Kidney (tissue), 14 donors: ENCODE data around the gene NUB1. TPM values are rescaled to one million over a fixed set of nuclear protein-coding genes. Genes with fewer than 3 reads are reported as not detected.

ENCODE experiments used
- DNase-seq, 5 donors: peaks; one replicate each; pipeline ENCODE4 v3.0.0-alpha.2; 2013 to 2020
- FAIRE-seq: peaks from 2 replicates; lab custom pipeline; 2012; peaks lifted over from hg19 to GRCh38; lab: Jason Lieb, UNC
- H3K27ac ChIP-seq, 2 donors: one replicate each; pipeline ENCODE4 v1.7.0; 2013; ENCODE audit warnings: low read depth in 2 of 2, low read length in 2 of 2, inconsistent platforms in 1 of 2
- H3K27me3 ChIP-seq: one replicate; pipeline ENCODE4 v1.7.1; 2013; ENCODE audit warnings: low read length, inconsistent platforms; ENCODE audit not compliant: control insufficient read depth, insufficient read depth
- H3K36me3 ChIP-seq, 3 donors: one replicate each; pipeline versions ENCODE4 v1.7.0 to v1.7.1; 2013; ENCODE audit warnings: low read length in 3 of 3, control low read depth in 1 of 3, inconsistent platforms in 1 of 3; ENCODE audit not compliant: insufficient read depth in 3 of 3, control insufficient read depth in 2 of 3
- H3K4me1 ChIP-seq, 3 donors: one replicate each; pipeline versions ENCODE4 v1.7.0 to v1.7.1; 2013; ENCODE audit warnings: low read length in 3 of 3, inconsistent platforms in 1 of 3, low read depth in 1 of 3; ENCODE audit not compliant: control insufficient read depth in 2 of 3, insufficient read depth in 2 of 3
- H3K4me3 ChIP-seq, 3 donors: one replicate each; pipeline versions ENCODE4 v1.7.0 to v1.8.1; 2013; ENCODE audit warnings: low read length in 3 of 3, control low read depth in 1 of 3, inconsistent platforms in 1 of 3
- H3K9ac ChIP-seq, 3 donors: one replicate each; pipeline versions ENCODE4 v1.7.0 to v1.7.1; 2013; ENCODE audit warnings: low read length in 3 of 3, control low read depth in 1 of 3, inconsistent platforms in 1 of 3
- H3K9me3 ChIP-seq, 3 donors: one replicate each; pipeline versions ENCODE4 v1.7.0 to v1.7.1; 2013; ENCODE audit warnings: low read length in 3 of 3, control low read depth in 1 of 3, inconsistent platforms in 1 of 3; ENCODE audit not compliant: control insufficient read depth in 2 of 3, insufficient read depth in 1 of 3
- CTCF ChIP-seq: IDR thresholded peaks from 3 replicates; pipeline ENCODE4 v1.5.1; 2012; ENCODE audit warnings: mild to moderate bottlenecking, moderate library complexity, borderline replicate concordance; ENCODE audit not compliant: insufficient read depth; ENCODE audit errors: extremely low read depth
- intact Hi-C: fragments of 100-400 bp; cut with DNase I; formaldehyde crosslinking; loops from one replicate; pipeline ENCODE4 v1.11.1; 2022
- polyA plus RNA-seq: library from polyadenylated mRNA; stranded (reverse); fragments of 350-450 nt; fragmentation: Illumina TruSeq; extraction: RNeasy Lipid Tissue Mini Kit (QIAGEN cat#74804); gene quantifications from one replicate; pipeline ENCODE4 v1.2.3, GENCODE V29; 2014; ENCODE audit warnings: low read depth, low replicate concordance; ENCODE audit not compliant: insufficient read depth
- total RNA-seq: library from RNA; stranded (reverse); fragmentation: NEBNext Ultra II Directional; extraction: Animal tissue kit (Norgen Biotek cat#: 25700); gene quantifications from one replicate; pipeline ENCODE4 v1.2.1, GENCODE V29; 2021
- donor health status: control.
- donor health status: control.
- donor health status: control.
- donor health status: control.
- donor health status: control.
- donor health status: DM: yes; HTN: yes; CAD: no.
- donor health status: Normal renal cell carcinoma (clear cell type).

NUB1 gene
- total and polyA plus RNA-seq, 2 donors from 2014 or later = 32.7 to 51.8 TPM

GRCh38 chr7:151403764-151404163, 62.2 kb downstream of the NUB1 start:
- no peak overlapping the region for H3K27ac ChIP-seq

GRCh38 chr7:151404216-151405011, 62.8 kb downstream of the NUB1 start:
- no peak for TF ChIP-seq CTCF
- H3K27ac ChIP-seq = no peak overlapping the region
- intact Hi-C loops = no loop called here

More at GRCh38 chr7:151403764-151404163, 62.2 kb downstream of the NUB1 start:
- no peak for TF ChIP-seq CTCF
- Histone ChIP-seq H3K36me3 (no peaks in the 10 kb centered on the region), H3K4me1 (peaks cover 0 to 5% (median 4%) of the 10 kb centered on the region in 3 donors), H3K9ac (no peak overlapping the region), H3K9me3 (no peaks in the 10 kb centered on the region), H3K27me3 (no peaks in the 10 kb centered on the region), H3K4me3 (no peak overlapping the region)
- DNase-seq = peak in 1 of 5 donors; percentile 36
- FAIRE-seq = no peak
- intact Hi-C loops = no loop called here

GRCh38 chr7:151405056-151405455, 63.4 kb downstream of the NUB1 start:
- no peak for TF ChIP-seq CTCF
- Histone ChIP-seq H3K9me3 (no peaks in the 10 kb centered on the region), H3K27ac (no peak overlapping the region), H3K4me1 (peaks cover 0 to 7% (median 4%) of the 10 kb centered on the region in 3 donors), H3K27me3 (no peaks in the 10 kb centered on the region), H3K4me3 (no peak overlapping the region), H3K9ac (no peak overlapping the region), H3K36me3 (no peaks in the 10 kb centered on the region)
- DNase-seq = peak in 1 of 5 donors; percentile 49
- intact Hi-C loops = no loop called here
- no peak for FAIRE-seq

More at GRCh38 chr7:151404216-151405011, 62.8 kb downstream of the NUB1 start:
- H3K4me1 ChIP-seq = peaks cover 0 to 7% (median 4%) of the 10 kb centered on the region in 3 donors
- no peaks in the 10 kb centered on the region for H3K36me3 ChIP-seq
- H3K4me3 ChIP-seq = no peak overlapping the region
- FAIRE-seq (no peak), DNase-seq (peak in 3 of 5 donors; percentile 35 to 90 (median 61))
- no peaks in the 10 kb centered on the region for H3K9me3 ChIP-seq
- no peak overlapping the region for H3K9ac ChIP-seq
- H3K27me3 ChIP-seq = no peaks in the 10 kb centered on the region
